Activated CD4-positive, alpha-beta T cell treated with anti-CD3 and anti-CD28 coated beads, Interleukin-2, amount 50 U/mL, for 16 hours (primary cell): ENCODE measurements around the gene PVALB.

Experiments used
- DNase-seq: peaks from one replicate; pipeline ENCODE4 v3.0.0-alpha.2; 2020

PVALB gene

DNA sequence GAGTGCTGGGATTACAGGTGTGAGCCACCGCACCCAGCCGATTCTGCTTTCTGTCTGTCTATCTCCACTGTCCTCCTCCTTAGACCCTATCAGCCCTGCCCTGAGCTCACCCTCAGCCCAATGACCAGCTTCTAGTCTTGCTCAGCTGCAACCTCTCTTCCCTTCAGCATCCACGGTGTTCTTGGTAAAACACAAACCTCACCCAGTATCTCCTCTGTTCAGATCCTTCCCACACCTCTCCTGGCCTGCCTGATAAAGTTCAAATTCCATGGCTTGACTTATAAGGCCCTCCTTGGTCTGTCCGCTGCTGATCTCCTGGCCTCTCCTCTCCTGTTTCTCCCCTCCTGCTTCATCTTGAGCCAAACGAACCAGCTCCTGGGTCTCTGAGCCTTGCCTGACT is 29.4 kb upstream of the PVALB start:
- no peak for DNase-seq

DNA sequence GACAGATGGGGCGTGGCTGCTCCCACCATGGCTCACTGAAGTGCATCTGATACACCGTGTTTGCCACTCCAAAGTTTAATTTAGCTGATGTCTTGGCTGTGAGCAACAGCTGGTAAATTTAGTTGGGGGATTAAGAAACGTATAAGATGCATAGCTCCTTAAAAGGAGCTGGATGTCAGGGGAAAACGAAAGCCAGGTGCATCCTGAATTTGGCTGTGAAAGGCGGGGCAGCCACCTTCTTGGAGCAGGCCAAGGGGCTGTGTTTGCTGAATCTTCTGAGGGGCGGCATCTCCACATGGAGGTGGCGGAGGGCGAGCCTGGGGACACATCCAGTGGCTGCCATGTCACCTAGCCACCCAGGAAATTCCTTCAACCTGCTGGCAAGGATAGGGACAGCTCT is 23.3 kb upstream of the PVALB start:
- no peak for DNase-seq

DNA sequence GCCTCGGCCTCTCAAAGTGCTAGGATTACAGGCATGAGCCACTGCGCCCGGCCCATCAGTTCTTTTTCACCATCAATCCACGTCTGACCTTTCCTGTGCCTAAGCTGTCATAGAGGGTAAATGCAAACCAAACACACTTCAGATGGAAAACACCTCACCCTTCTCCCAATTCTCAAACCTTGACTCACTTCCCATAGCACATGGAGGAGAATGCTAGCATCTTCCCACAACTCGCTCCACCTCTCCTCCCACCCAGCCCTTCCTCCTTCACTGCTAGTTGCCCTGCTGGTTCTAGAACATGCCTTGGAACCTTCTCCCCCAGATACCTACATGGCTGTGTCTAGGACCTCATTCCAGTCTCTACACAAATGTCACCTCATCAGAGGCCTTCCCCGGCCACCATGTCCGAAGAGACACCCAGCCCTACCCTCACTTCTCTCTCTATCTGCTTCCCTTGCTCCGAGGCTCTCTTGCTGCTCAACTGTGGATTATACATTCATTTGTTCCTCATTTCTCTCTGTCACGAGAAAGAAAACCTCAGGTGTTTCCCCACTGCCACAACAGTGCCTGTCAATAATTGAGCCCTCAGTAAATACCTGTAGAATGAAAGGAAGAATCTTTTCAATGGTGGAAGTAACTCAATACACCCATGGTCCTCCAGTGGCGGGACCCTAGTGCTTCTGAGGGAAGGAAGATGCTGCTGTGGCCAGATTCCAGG is 22.7 kb upstream of the PVALB start:
- DNase-seq, result no peak

DNA sequence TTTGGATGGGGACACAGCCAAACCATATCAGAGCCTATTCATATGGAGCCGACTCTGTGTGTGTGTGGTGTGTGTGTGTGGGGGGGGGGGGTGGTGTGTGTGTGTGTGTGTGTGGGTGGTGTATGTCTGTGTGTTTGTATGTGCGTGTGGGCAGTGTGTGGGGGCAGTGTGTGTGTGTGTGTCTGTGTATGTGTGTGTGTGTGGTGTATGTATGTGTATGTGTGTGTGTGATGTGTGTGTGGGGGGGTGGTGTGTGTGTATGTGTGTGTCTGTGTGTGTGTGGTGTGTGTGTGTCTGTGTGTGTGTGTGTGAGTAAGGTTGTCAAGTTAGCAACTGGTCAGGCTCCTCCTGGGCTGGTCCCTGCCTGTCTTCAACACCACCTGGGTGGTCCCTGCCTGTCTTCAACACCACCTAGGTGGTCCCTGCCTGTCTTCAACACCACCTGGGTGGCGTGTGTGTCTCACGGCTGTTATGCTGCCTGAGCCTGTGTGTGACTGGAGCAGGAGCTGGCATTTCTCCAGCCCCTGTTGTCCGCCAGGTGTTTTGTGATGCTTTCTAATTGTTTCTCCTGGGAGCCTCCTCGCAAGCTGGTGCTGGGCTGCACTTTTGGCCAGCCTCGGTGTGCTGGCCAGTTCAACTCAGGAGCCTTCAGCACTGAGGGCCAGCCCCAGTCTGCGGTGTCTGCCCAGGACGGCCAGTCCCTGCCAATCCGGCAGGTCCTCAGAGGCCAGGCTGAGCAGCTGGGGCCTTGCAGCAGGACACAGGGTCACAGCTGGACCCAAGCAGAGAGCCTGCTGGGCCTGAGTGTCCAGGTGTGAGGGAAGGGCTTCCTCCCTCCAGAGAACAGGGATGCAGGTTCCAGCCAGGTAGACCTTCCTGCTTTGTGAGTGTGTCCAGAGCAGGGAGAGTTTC is 21.5 kb upstream of the PVALB start:
- DNase-seq, result no peak

DNA sequence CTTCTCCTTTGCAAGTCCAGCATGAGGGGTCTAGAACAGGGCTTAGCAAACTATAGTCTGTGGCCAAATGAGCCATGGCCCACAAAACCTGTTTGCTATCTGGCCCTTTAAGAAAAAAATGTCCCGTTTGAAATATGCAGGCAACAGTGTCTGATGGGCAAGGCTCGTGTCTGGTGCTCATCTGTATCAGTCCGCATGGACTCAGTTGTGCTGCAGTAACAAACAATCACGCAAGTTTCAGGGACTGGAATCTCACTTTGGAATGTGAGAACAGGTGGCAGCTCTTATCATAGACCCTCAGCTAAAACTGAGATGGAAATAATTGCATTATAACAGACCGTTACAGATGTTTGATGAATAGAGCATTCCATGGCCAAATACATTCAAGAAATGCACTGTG is 19.1 kb upstream of the PVALB start:
- DNase-seq, result no peak

DNA sequence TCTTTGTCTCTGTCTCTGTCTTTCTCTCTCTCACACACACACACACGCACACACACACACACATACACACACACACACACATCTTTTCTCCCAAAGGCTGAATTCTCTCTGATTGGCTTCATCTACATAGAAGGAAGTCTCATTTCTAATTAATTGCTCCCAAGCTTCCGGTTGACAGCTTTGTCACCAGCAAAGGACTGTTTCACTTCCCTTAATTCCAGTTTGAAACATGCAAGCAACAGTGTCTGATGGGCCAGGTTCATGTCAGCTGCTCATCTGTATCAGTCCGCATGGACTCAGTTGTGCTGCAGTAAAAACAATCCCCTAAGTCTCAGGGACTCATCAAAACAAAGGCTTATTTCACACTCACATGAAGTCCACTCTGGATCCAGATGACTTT is 16.2 kb upstream of the PVALB start:
- DNase-seq, result no peak

DNA sequence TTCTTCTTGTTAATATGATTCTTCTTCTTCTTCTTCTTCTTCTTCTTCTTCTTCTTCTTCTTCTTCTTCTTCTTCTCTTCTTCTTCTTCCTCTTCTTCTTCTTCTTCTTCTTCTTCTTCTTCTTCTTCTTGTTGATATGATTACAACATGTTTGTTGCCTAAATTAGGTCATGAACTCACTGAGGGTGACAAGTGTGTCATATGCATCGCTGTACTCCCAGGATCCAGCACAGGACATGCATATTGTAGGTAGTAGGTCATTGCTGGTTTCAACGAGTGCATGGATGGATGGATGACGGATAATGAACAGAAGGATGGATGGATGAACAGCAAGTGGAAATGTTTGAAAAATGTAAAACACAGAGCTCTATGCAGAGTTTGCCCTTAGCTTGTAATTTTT is 14.9 kb upstream of the PVALB start:
- no peak for DNase-seq

DNA sequence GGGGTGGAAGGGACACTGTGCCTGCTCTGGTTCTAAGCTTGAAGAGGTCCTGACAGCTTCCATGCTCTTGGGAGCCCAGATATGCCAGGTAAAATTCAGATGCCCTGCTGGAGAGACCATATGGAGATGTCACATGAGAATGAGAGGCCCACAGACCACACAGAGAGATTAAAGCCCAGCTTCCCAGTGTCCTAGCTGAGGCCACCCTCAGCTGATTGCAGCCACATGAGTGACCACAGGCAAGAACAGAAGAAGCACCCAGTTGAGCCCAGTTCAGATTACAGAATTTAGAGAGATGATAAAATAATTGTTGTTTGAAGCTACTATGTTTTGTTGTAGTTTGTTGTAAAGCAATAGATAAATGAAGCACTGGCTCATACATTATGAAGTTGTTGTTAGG is 14.4 kb upstream of the PVALB start:
- DNase-seq, result no peak

DNA sequence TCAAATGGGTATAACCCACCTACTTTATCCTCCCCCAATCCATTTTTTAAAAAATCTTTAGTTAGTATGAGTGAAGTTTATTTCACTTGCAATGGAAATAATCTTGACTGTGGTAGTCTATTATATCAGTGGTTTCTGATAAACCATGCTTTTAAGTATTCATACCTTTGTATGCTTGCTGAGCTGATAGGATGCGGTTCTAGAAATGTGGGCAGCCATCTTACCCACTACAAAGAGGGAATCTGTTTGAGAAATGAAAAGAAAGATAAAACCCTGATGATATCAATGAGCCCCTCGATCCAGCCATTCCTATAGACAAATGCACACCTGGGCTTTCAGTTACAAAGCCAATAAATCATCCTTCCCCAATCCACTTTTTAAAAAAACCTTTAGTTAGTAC is 13.8 kb upstream of the PVALB start:
- no peak for DNase-seq

DNA sequence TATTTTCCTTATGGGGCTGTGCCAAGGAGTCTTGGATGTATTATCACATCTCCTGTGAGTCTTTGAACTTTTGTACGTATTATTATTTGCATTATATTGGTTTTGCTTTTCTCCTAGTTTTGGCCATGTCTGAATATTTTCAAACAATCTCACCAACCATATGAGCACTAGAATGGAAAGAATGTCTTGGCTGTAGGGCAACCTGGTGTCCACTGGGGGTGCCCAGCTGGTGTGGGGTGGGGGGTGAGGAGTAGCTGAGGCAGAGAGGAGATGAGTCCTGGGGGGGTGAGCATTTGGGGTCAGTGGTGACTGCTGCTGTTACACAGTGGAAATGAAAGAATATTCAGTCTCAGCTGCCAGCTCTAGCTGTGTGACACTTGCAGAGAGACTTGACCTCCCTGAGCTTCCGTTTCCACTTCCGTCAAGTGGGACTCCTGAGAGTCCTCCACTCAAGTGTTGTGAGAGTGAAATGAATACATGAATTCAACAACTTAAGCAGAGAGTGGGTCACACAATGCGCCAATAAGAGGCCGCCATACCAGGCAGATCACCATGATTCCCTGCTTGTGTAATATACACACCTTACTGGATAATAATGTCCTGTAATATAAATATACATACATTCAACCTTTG is 12.7 kb upstream of the PVALB start:
- no peak for DNase-seq

DNA sequence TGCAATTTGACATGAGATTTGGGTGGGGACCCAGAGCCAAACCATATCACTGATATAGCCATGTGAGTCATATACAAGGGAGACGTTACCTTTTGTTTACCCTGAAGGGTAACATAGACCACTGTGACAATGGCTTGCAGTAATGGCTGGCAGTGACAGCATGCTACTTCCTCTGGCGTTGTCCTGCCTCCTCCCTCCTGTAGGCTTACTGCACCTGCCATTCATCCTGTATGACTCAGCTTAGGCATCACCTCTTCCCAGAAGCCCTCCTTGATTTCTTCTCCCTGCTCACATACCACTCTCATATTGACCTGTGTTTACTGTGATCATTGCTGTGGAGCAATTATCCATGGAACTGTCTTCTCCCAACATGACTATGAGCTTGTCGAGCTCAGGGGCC is 12.0 kb upstream of the PVALB start:
- DNase-seq, result peak; percentile 18

DNA sequence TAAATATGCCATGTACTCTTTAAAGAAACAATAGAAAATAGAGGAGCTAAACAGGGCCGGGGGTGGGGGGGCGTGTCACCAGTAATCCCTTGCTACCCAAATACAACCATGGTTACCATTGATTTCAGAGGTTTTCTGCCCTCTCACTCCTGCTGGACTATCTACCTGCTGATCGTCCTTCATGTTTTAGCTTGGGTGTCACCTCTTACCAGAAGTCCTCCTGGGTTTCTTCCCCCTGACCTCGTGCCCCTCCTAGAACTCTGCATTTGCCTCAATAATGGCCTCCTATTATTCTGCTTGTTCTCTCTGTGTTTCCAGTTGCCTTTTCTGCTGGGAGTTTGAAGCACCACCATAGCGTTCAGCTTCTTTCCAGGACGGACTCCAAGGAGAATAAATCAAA is 9.4 kb upstream of the PVALB start:
- no peak for DNase-seq

DNA sequence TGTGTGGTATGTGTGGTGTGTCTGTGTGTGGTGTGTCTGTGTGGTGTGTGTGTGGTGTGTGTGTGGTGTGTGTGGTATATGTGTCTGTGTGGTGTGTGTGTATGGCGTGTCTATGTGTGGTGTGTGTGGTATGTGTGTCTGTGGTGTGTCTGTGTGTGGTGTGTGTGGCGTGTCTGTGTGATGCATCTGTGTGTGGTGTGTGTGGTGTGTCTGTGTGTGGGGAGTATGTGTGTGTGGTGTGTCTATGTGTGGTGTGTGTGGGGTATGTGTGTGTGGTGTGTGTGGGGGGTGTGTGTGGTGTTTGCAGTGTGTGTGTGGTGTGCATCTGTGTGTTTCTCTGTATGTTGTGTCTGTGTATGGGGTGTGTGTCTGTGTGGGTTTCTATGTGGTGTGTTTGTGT is 7.8 kb upstream of the PVALB start:
- DNase-seq, result no peak

DNA sequence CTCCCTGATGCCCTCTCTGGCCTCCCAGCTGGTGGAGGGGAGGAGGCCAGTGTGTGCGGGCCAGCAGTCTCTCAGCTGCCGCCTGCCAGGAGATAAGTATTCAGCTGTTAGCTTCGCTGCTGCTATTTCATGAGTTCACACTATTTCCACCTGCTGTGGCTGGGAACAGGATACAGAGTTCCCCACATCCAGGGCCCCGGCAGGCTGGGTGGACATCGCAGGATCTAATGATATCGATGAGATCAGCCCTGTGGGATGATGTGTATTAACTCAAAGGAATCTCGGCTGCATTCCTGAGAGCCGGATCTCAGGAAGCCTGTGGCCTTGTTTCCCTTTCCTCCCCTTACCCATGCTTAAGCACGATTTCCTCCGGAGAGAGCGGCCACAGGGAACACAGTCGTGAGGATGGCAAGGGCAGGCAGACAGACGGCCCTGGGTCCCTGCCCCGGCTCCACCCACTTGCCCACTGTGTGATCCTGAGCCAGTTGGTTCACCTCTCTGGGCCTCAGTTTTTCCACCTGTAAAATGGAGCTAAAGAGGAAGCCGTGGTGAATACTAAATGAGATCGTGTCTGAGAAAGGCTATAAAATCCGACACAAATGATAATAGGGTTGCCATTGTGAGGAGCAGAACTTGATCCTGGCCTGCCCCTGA is 6.5 kb upstream of the PVALB start:
- DNase-seq, result no peak

DNA sequence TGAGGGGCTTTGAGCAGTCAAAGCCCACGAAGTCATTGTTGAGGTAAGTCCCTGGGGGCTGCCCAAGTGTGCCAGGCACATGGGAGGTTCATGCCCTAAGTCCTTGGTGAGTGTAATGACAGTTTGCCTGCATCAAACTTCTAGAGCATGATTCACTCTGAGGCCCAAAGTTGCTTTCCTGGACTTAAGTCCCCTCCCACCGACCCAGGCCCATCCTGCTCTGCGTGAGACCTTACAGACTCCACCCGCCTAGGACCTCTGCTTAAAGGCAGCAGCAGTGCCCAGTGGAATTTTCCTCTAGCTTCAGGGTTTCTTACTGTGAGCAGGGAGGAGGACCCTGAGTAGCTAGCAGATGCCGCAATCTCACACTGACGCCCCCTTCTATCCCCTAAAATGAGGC is 5.7 kb upstream of the PVALB start:
- no peak for DNase-seq

DNA sequence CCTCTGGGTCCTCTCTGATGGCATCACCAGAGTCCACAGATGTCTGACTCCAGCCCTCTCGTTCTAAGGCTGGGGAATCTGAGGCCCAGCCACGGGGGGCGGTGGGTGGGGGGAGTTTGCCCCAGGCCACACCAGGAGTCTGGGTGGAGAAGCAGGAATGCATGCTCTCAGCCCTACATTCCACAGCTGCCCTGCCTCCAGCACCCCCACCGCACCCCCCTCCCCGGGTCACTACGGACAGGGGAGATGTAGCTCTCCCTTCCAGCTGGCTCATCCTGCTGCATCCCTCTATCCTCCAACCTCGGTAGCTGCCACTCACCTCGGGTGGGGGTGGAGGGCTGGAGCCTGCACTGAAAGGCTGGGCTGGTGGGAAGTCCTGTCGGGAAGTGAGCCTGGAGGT is 2.3 kb upstream of the PVALB start:
- no peak for DNase-seq

DNA sequence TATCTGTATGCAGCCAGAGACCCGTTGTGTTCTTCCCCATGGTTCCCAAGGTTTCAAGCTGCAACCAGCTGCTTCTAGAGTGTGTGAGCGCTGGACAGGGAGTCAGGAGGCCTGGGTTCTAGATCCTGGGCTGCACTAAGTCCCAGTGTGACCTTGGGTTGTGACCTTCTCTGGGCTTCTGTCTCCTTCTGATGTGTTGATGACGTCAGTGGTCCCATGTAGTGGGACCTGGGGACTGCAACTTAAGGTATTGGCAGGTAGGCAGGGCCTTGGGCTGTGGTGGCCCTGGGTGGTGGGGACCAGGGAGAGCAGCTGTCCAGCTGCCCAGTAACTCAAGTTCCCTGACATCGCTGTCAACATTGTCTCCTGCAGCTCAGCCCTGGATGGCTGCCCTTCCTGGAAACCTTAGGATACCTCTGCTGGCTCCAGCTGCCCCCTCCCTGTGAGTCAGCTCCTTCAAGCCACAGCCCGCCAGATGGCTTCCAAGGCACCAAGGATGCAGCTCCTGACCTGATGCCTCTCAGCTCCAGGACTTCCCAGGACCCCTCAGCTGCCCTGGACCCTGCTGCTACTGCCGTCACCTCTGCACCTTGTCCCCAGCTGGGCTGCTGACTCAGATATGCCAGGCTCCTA is 1.3 kb upstream of the PVALB start:
- no peak for DNase-seq

DNA sequence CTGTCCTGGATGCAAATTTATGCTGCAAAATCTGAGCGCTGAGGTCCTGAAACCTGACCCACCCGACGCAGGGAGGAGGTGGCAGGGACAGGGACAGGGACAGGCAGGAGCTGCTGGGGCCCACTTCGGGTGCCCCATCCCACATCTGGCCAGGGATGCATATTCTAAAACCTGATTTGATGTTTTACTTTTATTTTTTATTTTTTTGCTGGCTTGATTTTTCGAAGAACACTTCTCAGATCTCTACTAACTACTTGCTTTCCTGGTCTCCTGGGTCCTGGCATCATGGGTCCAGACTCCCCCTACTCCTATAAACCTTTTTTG is 652 bp upstream of the PVALB start:
- DNase-seq, result no peak

DNA sequence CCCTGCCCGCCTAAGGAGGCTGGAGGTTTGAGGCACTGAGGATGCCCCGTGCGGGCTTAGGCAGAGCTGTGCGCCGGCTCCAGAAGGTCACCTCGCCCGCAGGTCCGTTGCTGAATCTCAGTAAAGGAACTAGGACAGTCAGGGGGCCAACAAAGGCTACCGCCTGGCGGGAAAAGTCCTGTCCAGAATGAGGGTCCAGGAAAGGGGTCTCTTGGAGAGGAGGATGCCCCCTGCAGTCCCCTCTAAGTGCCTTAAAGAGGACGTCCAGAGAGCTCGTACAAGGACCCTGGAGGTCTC is 548 bp downstream of the PVALB start:
- DNase-seq, result no peak

DNA sequence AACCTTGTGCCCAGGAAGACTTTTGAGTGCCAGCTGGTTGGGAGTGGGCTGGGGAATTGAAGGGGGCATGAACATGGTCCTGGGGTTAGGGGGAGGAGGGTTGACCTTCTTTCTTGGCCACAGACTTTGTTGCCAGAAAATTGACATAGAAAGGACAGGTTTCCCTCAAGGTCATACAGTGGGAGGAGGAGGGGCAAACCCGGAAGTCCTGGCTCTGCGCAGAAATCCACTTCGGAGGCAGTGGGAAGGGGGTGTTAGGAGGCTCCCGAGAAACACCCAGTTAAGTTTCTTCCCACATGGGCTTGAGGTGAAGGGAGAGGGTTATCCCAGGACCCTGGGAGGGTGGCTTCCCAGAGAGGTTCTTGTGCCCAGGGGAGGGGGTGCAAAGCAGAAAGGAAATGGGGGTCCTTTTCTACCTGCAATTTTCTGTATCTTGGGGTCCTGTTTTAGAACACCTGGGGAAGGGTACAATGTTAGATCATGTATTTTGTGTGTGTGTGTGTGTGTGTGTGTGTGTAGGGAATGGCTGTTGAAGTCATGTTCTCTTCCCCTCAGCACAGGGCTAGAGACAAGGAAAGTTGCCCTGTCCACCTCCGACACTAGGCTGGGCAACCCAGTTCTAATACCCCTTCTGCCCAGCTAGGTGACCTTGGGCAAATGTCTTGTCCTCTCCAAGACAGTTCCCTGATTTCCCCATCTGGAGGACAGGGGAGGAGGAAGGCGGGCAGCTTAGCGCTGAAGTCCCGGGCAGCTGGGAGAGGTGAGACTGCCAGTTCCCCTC is 1.1 kb downstream of the PVALB start:
- no peak for DNase-seq

DNA sequence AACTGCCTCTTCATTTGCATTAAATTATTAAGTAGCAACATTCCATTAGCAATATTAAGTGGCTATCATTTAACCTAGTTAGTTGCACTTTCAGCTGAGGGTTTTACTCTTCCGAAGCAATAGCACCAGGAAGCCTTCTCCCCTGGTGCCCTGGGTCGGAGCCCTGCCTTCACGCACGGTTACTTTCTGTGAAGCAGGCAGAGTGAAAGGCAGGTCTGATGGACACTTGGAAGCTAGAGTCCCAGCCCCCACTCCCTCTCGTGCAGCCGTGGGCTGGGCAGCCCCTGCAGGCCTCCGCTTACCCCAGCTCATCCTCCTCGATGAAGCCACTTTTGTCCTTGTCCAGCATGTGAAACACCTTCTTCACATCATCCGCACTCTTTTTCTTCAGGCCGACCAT is 2.0 kb downstream of the PVALB start:
- DNase-seq, result no peak

DNA sequence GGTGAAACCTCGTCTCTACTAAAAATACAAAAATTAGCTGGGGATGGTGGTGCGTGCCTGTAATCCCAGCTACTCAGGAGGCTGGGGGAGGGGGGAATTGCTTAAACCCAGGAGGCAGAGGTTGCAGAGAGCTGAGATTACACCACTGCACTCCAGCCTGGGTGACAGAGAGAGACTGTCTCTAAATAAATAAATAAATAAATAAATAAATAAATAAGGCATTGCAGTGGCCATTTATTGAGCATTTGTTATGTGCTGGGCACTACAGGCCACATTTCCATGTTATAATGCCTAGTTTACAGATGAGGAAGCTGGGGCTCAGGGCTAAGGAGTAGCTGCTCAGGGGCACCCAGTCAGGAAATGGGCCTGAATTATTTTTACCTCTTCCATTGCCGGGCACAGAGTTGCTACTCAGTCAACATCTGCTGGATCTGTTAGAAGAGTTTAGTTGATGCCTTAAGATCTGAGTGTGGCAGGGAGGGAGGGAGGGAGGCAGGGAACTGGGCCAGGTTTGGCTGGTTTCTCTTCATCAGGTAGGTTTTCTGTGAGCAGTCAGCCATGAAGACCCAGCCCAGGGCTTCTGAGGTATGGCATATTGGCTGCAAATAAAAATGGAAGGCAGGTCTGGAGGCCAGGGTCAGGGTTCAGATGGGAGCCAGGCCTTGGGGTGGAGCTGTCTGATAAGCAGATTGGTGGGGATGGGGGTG is 5.6 kb downstream of the PVALB start:
- DNase-seq, result no peak
